Central memory CD4-positive, alpha-beta T cell (primary cell): ENCODE measurements around the gene YPEL1.
"Not testable (repeated sequence)": the region's sequence is repeated elsewhere in the genome, so short reads cannot be mapped to it uniquely, and the experiment has no call there.

Experiments
- DNase-seq: peaks from one replicate; pipeline ENCODE4 v3.0.0; 2022

Gene YPEL1

GRCh38 chr22:21698430-21699329 lies 36.9 kb downstream of the YPEL1 start:
- no peak for DNase-seq

GRCh38 chr22:21697880-21698279 lies 37.7 kb downstream of the YPEL1 start:
- DNase-seq, result no peak

GRCh38 chr22:21697021-21697771 lies 38.4 kb downstream of the YPEL1 start:
- no peak for DNase-seq

- no peak for DNase-seq
Measured at GRCh38 chr22:21696115-21696514, 39.5 kb downstream of the YPEL1 start.

- no peak for DNase-seq
Measured at GRCh38 chr22:21695430-21696085, 40.0 kb downstream of the YPEL1 start.

GRCh38 chr22:21694795-21695429 lies 40.7 kb downstream of the YPEL1 start:
- no peak for DNase-seq

GRCh38 chr22:21694394-21694793 lies 41.2 kb downstream of the YPEL1 start:
- no peak for DNase-seq

- no peak for DNase-seq
Measured at GRCh38 chr22:21693999-21694341, 41.6 kb downstream of the YPEL1 start.

GRCh38 chr22:21693333-21693998 lies 42.1 kb downstream of the YPEL1 start:
- no peak for DNase-seq

GRCh38 chr22:21692856-21693255 lies 42.7 kb downstream of the YPEL1 start:
- not testable (repeated sequence) for DNase-seq

- no peak for DNase-seq
Measured at GRCh38 chr22:21691816-21692215, 43.8 kb downstream of the YPEL1 start.

- no peak for DNase-seq
Measured at GRCh38 chr22:21690401-21690801, 45.2 kb downstream of the YPEL1 start.

GRCh38 chr22:21688706-21689381 lies 46.8 kb downstream of the YPEL1 start:
- DNase-seq, result no peak

GRCh38 chr22:21688341-21688705 lies 47.3 kb downstream of the YPEL1 start:
- DNase-seq, result no peak

GRCh38 chr22:21687685-21688259 lies 47.8 kb downstream of the YPEL1 start:
- DNase-seq, result no peak

GRCh38 chr22:21686634-21687393 lies 48.8 kb downstream of the YPEL1 start:
- no peak for DNase-seq

- DNase-seq, result no peak
Measured at GRCh38 chr22:21686193-21686608, 49.4 kb downstream of the YPEL1 start.

- no peak for DNase-seq
Measured at GRCh38 chr22:21685164-21685513, 50.5 kb downstream of the YPEL1 start.

- no peak for DNase-seq
Measured at GRCh38 chr22:21684492-21685163, 51.0 kb downstream of the YPEL1 start.

GRCh38 chr22:21683401-21683811 lies 52.2 kb downstream of the YPEL1 start:
- DNase-seq, result no peak
